Skin epidermis (tissue), 12 donors: ENCODE data around the gene LGALS4.
"Not testable (repeated sequence)": the region's sequence is repeated elsewhere in the genome, so short reads cannot be mapped to it uniquely, and the experiment has no call there.

Experiments used
- H3K27ac ChIP-seq, 21 experiments: fragments of 200-600 bp; sonication (generic) in 11 of 21; one replicate each; pipeline ENCODE4 v1.5.0; 2020; ENCODE audit warnings: mild to moderate bottlenecking in 3 of 21, inconsistent platforms in 2 of 21, moderate library complexity in 2 of 21
- H3K4me3 ChIP-seq, 7 experiments: fragments of 200-600 bp; sonication (generic) in 2 of 7; one replicate each; pipeline ENCODE4 v1.5.0; 2020; ENCODE audit warnings: inconsistent platforms in 2 of 7, mild to moderate bottlenecking in 2 of 7, moderate library complexity in 1 of 7

The LGALS4 gene

GRCh38 chr19:38830039-38830733 lies 17.4 kb upstream of the LGALS4 start:
- Histone ChIP-seq H3K4me3 (no peak overlapping the region), H3K27ac (peak overlapping the region in 7 of 21 experiments; percentile 79 to 95 (median 90))

GRCh38 chr19:38829203-38829602 lies 16.5 kb upstream of the LGALS4 start:
- H3K4me3 ChIP-seq, H3K27ac ChIP-seq: not testable (repeated sequence)

- peak overlapping the region in 1 of 21 experiments; percentile 49 for H3K27ac ChIP-seq
- no peak overlapping the region for H3K4me3 ChIP-seq
Measured at GRCh38 chr19:38826856-38827551, 14.3 kb upstream of the LGALS4 start.

GRCh38 chr19:38825936-38826335 lies 13.2 kb upstream of the LGALS4 start:
- not testable (repeated sequence) for H3K27ac ChIP-seq, H3K4me3 ChIP-seq

GRCh38 chr19:38821230-38821825 lies 8.6 kb upstream of the LGALS4 start:
- not testable (repeated sequence) for H3K27ac ChIP-seq, H3K4me3 ChIP-seq

- no peak overlapping the region for H3K27ac ChIP-seq
- no peak overlapping the region for H3K4me3 ChIP-seq
Measured at GRCh38 chr19:38819231-38819920, 6.6 kb upstream of the LGALS4 start.

GRCh38 chr19:38817081-38817480 lies 4.3 kb upstream of the LGALS4 start:
- H3K27ac ChIP-seq = no peak overlapping the region

GRCh38 chr19:38816131-38816750 lies 3.5 kb upstream of the LGALS4 start:
- no peak overlapping the region for H3K4me3 ChIP-seq
- no peak overlapping the region for H3K27ac ChIP-seq

More at GRCh38 chr19:38817081-38817480, 4.3 kb upstream of the LGALS4 start:
- H3K4me3 ChIP-seq = no peak overlapping the region

- Histone ChIP-seq H3K27ac (no peak overlapping the region), H3K4me3 (no peak overlapping the region)
Measured at GRCh38 chr19:38815059-38816001, 2.6 kb upstream of the LGALS4 start.

- H3K27ac ChIP-seq, H3K4me3 ChIP-seq: not testable (repeated sequence)
Measured at GRCh38 chr19:38813932-38814331, 1.2 kb upstream of the LGALS4 start.

- no peak overlapping the region for H3K27ac ChIP-seq
- no peak overlapping the region for H3K4me3 ChIP-seq
Measured at GRCh38 chr19:38813323-38813722, 578 bp upstream of the LGALS4 start.

GRCh38 chr19:38812009-38812840 lies 520 bp downstream of the LGALS4 start:
- Histone ChIP-seq H3K27ac (no peak overlapping the region), H3K4me3 (no peak overlapping the region)

- no peak overlapping the region for H3K4me3 ChIP-seq
- no peak overlapping the region for H3K27ac ChIP-seq
Measured at GRCh38 chr19:38809592-38810252, 3.0 kb downstream of the LGALS4 start.

- Histone ChIP-seq H3K4me3 (no peak overlapping the region), H3K27ac (no peak overlapping the region)
Measured at GRCh38 chr19:38808741-38809140, 4.0 kb downstream of the LGALS4 start.

- not testable (repeated sequence) for H3K27ac ChIP-seq, H3K4me3 ChIP-seq
Measured at GRCh38 chr19:38807374-38808098, 5.2 kb downstream of the LGALS4 start.

- no peak overlapping the region for H3K4me3 ChIP-seq
- no peak overlapping the region for H3K27ac ChIP-seq
Measured at GRCh38 chr19:38806371-38806770, 6.4 kb downstream of the LGALS4 start.

GRCh38 chr19:38805180-38805579 lies 7.6 kb downstream of the LGALS4 start:
- peak overlapping the region in 1 of 21 experiments; percentile 5 for H3K27ac ChIP-seq

More at GRCh38 chr19:38805180-38805579, 7.6 kb downstream of the LGALS4 start:
- no peak overlapping the region for H3K4me3 ChIP-seq
